ENCODE results near the gene PSORS1C1.

Gene PSORS1C1

DNA sequence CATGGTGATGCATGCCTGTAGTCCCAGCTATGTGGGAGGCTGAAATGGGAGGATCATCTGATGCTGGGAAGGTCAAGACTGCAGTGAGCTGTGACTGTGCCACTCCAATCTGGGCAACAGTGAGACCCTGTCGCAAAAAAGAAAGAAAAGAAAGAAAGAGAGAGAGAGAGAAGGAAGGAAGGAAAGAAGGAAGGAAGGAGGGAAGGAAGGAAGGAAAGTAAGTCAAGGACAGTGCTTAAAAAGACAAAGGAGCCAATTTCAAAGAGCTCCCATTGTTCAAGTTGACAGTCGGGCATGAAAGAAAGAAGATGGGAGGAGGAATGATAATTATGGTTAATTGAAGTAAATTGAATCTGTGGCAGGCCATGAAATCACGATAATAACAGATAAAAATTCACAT is 18.4 kb upstream of the PSORS1C1 start:
- DNase-seq (ENCODE audit: low read depth) = no peak

DNA sequence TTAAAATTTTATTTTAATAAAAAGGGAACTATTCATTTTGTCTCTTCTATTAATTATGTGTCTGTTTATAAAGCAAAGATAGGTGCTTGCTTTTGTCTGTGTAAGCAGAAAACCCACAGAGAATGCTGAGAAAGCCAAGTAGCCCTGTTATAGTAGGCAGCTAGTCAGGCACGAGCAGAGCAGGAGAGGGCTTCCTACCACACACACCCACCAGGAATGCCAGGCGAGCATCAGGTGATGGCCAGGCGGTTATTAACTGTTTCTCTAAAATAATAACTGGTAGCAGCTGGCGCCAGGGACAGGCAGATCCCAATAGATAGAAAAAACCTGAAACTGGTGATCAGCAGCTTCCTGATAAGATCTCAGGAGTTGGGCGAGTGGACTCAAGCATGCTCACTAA is 17.9 kb upstream of the PSORS1C1 start:
- DNase-seq (ENCODE audit: low read depth) = no peak

DNA sequence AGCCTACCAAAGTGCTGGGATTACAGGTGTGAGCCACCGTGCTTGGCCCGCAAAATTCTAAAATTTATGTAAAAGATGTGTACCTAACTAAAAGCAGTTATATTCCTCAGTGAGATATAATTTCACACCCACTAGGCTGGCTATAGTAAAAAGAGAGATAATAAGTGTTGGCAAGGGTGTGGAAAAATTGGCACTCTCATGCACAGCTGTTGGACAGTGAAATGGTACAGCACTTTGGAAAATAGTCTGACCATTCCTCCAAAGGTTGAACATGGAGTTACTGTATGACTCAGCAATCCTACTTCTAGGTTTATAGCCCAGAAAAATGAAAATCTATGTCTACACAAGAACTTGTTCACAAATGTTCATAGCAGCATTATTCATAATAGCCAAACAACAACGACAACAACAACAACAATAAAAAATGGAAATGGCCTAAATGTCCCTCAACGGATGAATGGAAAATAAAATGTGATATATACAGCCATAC is 16.1 kb upstream of the PSORS1C1 start:
- no peak for DNase-seq (ENCODE audit: low read depth)

DNA sequence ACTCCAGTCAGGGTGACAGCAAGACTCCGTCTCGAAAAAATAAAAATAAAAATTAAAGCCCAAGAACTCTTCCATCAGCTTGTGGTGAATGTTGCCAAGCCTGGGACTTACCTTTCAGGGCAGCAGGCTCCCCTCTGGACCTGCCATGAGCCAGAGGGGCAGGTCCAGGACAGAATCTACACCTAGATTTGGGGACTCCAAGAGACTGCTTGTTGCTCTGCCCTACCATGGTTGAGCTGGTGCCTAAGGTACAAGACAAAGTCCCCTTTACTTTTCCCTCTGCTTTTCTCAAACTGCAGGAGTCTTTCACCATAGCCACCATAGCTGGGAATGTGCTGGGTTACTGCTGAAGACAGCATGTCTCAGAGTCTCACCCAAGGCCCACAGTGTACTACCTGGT is 11.5 kb upstream of the PSORS1C1 start:
- DNase-seq (ENCODE audit: low read depth) = no peak

DNA sequence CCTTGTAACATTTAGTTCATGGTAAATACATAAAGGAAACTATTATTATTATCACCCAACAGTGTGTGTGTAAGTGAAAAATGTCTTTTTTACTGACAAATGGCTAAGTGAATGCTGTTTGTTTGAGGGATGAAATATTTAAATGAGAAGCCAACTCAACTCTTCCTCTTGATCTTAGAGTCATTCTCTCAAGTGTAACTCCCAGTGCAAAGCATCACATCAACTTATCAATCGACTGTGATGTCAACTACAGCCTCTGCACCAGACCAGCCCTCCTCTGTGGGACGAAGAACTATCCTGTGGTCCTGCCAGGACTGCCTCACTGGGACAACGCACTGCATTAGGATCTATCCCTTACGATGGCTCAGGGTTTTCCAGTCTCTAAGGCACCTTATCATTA is 7.5 kb upstream of the PSORS1C1 start:
- no peak for DNase-seq (ENCODE audit: low read depth)

DNA sequence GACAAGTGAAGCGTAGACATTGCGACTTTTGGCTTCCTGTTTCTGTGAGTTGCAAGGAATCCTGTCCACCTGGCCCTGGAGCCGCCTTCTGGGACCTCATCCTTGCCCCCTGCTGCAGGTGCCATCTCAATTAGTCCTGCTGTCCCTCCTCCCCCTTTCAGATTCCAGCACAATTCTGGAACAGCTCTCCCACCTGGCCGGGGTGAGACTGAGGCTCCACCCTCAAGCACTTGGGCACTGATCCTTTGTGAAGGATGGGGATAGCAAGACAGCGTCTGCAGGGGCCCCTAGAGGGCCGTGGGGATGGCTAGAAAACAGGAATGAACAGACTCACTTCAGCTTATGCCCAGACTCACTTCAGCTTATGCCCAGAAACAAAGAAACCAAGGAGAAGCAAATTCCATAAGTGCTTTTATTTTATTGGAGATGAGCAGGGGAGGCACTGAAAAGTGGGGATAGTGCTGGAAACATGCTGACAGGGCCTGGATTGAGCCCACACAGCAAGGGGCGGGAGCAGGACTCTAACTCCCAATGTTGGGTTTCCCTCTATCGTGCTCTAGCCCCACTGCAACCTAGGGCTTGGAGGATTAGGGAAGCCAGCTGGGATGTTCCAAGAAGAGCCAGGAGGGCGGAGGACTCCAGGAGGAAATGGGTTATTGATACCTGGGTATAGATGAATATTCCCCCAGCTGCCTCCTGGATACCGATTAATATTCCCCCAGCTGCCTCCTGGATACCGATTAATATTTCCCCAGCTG is 3.6 kb upstream of the PSORS1C1 start:
- DNase-seq (ENCODE audit: low read depth) = no peak

DNA sequence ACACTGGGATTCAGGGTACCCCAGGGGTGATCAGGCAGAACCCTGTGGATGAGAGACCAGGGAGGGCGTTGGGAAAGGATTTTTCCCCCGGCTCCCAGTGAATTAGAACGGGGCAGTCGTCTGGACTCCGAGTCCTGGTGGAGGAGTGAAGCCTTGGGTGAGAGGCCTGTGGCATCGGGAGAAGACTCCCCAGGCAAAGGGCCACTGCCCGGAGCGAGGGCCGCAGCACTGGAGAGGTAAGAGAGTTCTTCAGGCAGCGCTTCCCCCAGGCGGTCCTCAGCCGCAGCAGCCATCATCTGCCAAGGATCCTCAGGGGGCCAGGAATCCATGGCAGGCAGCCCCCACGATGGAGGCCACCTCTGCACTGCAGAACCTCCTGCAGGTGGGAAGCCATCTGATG is 2.9 kb upstream of the PSORS1C1 start:
- DNase-seq (ENCODE audit: low read depth) = no peak

DNA sequence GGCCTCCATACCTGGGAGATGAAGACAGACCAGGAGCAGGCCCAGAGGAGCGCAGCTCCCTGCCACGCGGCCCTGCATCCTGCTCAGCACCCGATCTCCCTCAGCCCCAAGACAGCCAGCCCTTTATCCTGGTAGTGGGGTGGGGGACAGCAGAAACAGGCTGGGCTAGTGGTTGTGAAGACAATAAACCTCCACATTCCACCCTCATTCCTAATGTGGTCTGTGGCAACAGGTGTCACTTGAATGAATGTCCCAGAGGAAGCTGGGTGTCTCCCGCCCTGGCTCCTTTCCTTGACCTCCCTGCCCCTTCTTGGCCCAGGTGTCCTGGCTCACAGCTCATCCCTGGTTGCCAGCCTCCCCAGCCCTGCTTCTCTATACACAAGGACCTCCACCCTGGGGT is 2.1 kb upstream of the PSORS1C1 start, which contains the start of gene C6orf15:
TSS of gene C6orf15 (minus strand) at position 98 of the 400 bp plus-strand sequence. CDS start at position 78, 20 bp downstream.
- DNase-seq (ENCODE audit: low read depth) = no peak

DNA sequence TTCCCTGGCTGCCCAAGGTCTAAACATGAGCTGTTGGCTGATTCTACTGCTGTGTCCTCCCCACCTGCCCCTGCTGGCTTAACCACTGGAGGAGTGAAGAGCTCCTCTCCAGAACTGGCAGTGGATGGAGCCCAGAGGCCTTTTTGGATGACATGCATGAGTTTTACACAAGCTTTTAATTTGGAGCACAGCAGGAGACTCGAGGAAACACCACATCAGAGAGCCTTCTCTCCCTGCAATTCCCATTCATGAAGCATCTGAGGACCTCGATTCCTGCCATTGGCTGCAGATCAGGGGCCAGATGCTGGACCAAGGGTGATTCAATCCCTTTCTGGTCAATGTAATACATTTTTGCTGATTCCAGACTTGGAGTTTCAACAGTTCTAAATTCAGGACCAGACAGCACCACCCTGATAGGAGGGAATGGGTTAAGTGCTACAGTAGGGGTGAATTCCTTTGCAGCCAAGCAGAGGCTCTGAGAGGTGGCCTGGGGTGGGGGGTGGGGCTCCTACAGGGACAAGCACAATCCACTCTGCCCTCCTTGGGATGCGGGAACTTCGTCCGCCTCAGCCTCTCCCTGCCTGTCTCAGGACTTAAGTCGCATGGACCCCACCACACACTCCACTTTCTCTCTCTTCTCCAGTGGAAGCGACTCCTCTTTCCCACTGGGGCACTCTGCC is 599 bp upstream of the PSORS1C1 start:
- DNase-seq (ENCODE audit: low read depth) = peak; percentile 90

DNA sequence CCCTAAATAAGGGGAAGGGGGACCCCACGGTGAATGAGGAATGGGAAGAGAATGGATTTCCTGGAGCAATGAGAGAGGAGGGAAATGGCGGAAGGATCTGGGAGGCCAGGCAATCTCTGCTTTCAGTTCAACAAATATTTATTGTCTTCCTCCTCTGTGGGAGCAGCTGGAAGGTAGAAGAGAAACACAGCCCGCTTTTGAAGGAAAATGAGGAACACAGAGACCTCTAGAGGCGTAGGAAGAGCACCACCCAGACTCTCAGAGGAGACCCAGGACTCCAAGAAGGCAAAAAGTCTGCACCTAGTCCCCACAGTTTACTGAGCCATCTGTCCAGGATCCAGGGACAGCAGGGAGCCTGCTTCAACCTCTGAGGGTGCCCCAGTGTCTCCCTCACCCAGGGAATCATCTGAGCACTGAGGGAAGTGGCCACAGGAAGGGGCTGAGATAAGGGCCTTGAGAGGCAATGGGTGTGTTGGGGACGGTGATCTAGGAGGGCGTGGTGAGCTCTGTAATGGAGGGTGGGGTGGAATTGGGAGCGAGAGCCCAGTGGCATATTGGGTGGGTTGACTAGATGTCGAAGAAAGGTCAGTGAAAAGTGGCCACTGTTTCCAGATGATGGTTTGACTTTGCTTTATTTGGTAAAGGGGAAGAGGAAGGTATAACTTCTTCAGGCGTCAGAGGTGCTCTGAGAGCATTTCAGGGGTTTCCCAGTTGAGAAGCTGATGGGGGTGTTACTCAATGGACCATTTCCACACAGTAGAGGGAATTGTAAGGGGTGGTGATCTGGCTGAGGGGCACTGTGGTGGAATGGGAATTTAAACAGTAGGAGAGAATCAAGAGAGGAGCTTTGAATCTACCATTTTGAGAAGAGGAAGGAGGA is 610 bp downstream of the PSORS1C1 start:
- peak; percentile 69 for DNase-seq (ENCODE audit: low read depth)

DNA sequence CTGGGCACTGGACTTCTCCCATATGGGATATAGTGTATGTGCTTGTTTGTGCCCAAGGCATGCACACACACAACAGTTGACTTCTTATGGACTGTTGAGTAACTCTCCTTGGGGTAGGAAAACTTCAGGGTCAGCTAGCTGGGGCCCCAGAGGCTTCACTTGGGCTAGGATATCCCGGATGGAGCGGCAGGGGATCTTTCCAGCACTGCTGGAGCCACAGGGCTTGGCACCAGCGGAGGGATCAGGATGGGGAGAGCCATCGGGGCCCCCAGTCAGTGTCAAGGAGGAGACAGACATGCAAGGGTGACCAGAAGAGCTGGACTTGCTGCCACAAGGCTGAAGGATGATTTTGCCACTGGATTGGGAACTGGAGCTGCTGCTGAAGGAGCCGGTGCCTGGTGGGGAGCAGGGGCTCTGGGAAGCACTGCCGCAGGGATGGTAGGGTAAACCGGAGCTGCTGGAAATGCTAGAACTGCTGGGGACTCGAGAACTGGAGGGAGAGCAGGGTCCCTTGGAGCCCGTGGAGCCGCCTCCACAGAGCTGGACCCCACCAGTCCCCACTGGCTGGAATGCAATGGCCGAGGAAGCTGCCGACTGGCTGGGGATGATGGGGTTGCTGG is 1.5 kb downstream of the PSORS1C1 start:
- no peak for DNase-seq (ENCODE audit: low read depth)

DNA sequence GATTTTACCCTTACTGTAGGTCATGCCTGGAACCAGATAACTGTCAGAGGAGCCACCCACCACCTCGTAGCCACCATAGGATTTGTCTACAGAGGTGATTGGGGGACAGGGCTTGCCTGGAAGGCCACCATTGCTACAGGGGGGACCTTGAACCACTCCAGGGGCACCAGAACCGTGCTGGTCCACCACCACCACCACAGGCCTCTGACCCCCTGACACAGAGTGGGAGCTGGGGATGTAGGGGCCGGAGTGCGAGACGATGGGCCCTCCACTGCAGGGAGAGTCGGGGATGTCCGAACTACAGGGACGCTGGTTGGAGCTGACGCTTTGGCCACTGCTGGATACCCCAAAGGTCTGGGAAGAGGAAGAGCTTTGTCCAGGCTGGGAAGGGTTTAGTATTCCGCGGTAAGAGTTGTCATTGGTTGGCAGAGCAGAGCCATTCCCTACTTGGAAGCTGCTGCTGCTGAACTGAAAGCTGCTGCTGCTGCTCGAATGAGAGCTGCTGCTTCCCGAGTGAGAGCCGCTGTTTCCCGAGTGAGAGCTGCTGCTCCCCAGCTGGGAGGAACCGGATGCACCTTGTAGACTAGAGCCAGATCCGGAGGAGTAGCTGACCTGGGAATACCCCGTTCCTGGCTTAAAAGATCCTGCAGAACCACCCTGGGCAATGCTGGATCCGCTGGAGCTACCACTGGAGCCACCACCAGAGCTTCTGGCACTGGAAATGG is 2.2 kb downstream of the PSORS1C1 start:
- no peak for DNase-seq (ENCODE audit: low read depth)

DNA sequence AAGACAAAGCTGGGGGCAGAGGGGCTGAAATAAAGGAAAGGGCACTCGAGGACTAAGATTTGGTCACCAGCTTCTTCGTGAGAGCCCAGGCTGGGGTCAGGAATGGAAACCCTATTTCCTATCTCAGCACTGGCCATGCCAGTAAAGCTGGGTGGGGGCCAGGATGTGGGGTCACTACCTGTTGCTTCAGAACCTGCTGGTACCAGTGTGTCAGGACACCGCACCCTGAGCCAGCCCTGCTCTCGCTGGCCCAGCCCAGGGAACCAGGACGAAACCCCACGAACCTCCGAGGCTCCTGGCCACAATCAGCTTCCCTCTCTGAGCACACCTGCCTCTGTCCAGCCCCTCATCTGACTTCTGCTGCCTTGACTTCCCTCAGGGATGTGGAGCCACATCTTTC is 3.6 kb downstream of the PSORS1C1 start:
- no peak for DNase-seq (ENCODE audit: low read depth)

DNA sequence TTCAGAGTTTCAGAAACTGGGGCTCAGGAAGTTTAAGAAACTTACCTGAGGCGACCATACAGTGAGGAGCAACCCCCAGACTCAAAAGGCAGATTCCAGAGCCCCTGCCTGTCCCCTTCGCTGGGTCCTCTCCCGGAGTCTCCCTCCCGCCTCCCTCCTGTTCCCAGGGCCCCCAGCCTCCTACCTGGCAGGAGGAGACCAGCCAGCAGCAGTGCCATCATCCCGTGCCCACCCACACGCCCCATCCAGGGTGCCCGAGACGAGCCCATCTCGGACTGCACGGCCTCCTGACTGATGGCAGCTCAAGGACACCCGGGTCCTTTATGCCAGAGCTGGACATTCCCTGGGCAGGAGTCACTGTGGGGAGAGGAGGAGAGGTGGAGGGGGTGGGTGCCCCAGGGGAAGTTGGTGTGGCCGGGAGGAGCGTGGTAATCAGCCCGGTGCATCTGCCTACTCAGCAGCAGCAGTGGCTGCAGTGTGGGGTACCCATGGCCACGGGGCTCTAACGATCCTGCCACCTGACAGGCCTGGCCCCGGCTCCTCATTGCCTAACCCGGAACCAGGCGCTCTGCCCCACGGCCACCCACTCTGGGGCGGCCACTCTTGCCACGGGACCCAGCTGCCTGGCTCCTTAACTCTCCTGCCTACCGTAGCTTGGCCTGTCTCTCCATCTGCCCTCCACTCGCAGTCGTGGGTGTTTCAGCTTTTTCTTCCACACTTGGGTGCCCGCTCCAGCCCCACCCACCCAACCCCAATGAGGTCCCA is 5.7 kb downstream of the PSORS1C1 start, which contains the start of gene CDSN:
TSS of gene CDSN (minus strand) at position 296 of the 765 bp plus-strand sequence. CDS start at position 269, 27 bp downstream.
- DNase-seq (ENCODE audit: low read depth) = no peak

DNA sequence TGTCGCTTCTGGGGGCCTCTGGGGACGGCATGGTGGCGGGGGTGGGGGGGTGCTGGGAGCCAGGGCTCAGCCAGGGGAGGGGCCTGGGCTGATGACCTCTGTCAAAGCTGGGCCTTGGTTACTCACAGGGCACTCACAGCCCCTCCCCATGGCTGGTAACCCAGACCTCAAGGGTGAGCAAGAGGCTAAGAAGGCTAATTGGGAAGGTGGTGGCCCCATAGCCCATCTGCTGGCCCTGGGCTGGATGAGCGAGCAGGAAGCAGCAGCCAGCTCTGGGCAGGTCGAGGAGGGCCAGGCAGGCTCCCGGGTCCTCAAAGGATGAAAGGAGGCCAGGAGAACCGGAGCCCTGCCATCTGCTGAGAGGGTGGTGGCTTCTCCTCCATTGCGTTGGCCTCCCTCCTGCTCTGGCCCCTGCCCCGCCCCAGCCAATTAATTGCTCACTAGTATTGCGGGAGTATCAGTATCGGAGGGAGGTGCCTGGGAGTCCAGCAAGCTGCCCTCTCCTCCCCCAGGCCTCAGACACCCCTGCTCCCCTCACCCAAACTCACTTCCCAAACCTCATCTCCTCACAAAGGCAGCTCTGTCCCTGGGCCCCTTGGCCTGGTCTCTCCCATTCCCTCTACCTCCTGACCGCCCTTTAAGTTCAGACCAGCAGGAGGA is 6.7 kb downstream of the PSORS1C1 start:
- DNase-seq (ENCODE audit: low read depth) = no peak

DNA sequence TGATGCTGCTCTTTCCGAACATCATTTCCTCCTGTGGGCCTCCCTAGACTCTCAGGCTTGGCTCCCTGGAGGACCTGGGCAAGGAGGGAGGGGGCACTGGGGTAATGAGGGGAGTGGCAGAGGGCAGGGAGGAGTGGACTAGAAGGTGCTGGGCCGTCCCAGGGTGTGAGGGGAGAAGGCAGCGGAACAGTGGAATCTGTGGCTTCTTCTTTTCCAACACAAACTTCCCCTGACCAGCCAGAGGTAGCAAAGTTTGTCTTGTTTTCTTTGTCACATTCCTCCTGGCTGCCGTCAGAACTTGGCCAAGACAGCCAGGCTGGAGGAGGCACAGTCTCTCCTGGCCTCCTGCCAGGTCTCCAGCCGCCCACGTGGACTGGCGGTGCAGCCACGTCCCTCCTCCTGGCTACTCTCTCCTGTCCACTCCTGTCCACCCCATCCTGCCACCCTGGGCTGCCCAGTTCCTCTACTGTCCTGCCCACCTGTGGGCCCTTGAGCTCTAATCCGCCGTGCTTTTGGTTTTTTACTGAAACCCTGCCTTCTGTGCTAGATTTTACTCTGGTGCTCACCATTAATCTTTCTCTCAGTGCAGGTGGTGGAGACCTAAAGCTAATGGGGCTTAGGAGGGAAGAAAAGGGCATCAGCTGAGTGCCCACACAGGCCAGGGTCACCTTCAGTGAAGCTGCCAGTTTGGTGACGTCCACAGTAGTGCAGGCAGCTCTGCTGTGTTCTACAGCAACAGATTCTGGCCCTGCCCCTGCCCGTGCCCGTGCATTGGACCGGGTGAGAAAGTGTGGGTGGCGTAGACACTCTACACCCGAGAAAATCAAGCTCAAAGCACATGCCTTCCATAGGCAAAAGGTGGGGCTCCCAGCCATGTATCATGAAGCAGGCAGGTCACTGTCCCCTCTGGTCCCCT is 8.4 kb downstream of the PSORS1C1 start:
- peak; percentile 93 for DNase-seq (ENCODE audit: low read depth)

DNA sequence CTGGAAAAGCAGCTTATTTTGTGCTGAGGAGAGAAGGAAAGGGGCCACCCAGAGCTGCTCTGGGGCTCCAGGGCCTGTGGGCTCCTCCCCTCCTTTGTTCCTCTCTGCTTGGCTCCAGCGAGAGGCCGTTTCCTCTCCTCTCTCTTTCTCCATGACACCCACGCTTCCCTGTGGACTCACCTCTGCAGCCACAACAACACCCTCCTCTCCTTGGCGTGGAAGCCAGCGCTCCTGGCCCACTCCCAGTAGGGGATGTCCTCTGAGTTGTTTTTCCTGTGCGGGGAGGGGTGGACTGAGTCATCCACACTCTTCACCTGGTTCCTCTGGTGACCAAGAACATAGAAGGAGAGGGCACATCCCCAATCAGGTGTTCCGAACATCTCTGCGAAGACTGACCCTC is 10.6 kb downstream of the PSORS1C1 start:
- DNase-seq (ENCODE audit: low read depth) = no peak

DNA sequence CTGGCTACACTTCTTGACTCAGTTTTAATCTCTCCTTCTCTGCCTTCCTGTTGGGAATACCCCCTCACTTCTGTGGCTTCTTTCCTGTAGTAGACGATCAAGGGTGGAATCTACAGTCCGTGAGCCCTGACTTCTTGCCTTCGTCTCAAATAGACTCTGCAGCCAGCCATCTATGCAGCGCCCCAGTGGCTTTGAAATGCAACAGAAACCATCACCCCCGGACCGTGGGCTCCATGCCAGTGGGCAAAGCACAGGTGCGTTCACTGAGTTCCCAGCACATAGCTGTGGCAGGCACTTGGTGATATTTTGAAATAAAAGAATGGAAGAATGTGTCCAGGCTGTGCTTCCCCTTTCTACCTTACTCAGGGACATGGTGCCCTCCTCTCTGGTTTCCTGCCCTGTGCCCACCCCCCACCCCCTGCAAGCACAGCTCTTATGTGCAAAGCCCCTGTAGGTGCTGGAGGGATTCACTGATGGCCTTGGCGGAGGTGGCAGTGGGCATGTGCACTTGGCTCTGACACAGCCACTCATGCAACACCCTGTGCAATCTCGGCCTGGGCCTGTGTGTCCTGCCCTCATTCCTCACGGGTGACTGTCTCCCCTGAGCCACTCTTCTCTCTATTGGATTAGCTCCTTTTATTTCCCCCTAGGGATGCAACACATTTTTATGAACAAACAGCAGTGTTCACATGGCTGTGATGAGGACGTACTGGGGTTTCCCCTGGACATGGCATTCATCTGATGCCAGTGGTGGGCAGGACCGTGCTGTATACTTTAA is 11.2 kb downstream of the PSORS1C1 start:
- DNase-seq (ENCODE audit: low read depth) = peak; percentile 90

Measured in EH (cell line).